Muscle layer of colon (tissue), 2 donors: Measurements from ENCODE around the gene GOLGA2.
"Not testable (repeated sequence)": the region's sequence is repeated elsewhere in the genome, so short reads cannot be mapped to it uniquely, and the experiment has no call there.

ENCODE experiments used
- H3K27ac ChIP-seq: one replicate; pipeline ENCODE4 v1.7.0; 2013; ENCODE audit warnings: low read depth, mild to moderate bottlenecking, low read length, moderate library complexity
- H3K27me3 ChIP-seq, 2 donors: one replicate each; pipeline ENCODE4 v1.7.0; 2013; ENCODE audit warnings: low read length in 2 of 2, mild to moderate bottlenecking in 2 of 2; ENCODE audit not compliant: insufficient read depth in 2 of 2, control insufficient read depth in 1 of 2
- H3K36me3 ChIP-seq: one replicate; pipeline ENCODE4 v1.7.0; 2013; ENCODE audit warnings: mild to moderate bottlenecking, low read length; ENCODE audit not compliant: insufficient read depth
- H3K4me1 ChIP-seq: one replicate; pipeline ENCODE4 v1.7.0; 2013; ENCODE audit warnings: mild to moderate bottlenecking, low read length; ENCODE audit not compliant: insufficient read depth
- H3K4me3 ChIP-seq, 2 donors: one replicate each; pipeline ENCODE4 v1.7.0; 2013; ENCODE audit warnings: low read length in 2 of 2, low read depth in 1 of 2, mild to moderate bottlenecking in 1 of 2, moderate library complexity in 1 of 2
- H3K9ac ChIP-seq: one replicate; pipeline ENCODE4 v1.7.0; 2013; ENCODE audit warnings: low read length
- H3K9me3 ChIP-seq: one replicate; pipeline ENCODE4 v1.7.0; 2013; ENCODE audit warnings: mild to moderate bottlenecking, low read length
- donor health status: abdominal sarcoma.
- donor health status: Adenocarcinoma of cecum.

GOLGA2 gene

GRCh38 chr9:128288273-128289004 lies 12.6 kb upstream of the GOLGA2 start:
- Histone ChIP-seq H3K36me3 (peaks cover 21% of the 10 kb centered on the region), H3K27me3 (no peaks in the 10 kb centered on the region), H3K9me3 (no peaks in the 10 kb centered on the region), H3K27ac (no peak overlapping the region), H3K4me1 (no peaks in the 10 kb centered on the region), H3K4me3 (no peak overlapping the region), H3K9ac (no peak overlapping the region)

- Histone ChIP-seq H3K27ac (no peak overlapping the region), H3K36me3 (peaks cover 21% of the 10 kb centered on the region), H3K9ac (no peak overlapping the region), H3K9me3 (no peaks in the 10 kb centered on the region), H3K4me3 (no peak overlapping the region), H3K27me3 (no peaks in the 10 kb centered on the region), H3K4me1 (no peaks in the 10 kb centered on the region)
Observed at GRCh38 chr9:128286440-128286839, 10.6 kb upstream of the GOLGA2 start.

- Histone ChIP-seq H3K36me3 (peaks cover 21% of the 10 kb centered on the region), H3K4me1 (no peaks in the 10 kb centered on the region), H3K9me3 (no peaks in the 10 kb centered on the region), H3K27me3 (no peaks in the 10 kb centered on the region), H3K9ac (no peak overlapping the region), H3K4me3 (no peak overlapping the region), H3K27ac (no peak overlapping the region)
Observed at GRCh38 chr9:128285033-128285784, 9.4 kb upstream of the GOLGA2 start.

GRCh38 chr9:128282500-128282899 lies 6.7 kb upstream of the GOLGA2 start:
- H3K27me3 ChIP-seq = no peaks in the 10 kb centered on the region
- H3K9ac ChIP-seq = no peak overlapping the region
- H3K4me1 ChIP-seq = peaks cover 2% of the 10 kb centered on the region
- no peaks in the 10 kb centered on the region for H3K9me3 ChIP-seq
- no peak overlapping the region for H3K27ac ChIP-seq
- H3K36me3 ChIP-seq = peaks cover 11% of the 10 kb centered on the region
- H3K4me3 ChIP-seq = no peak overlapping the region

DNA sequence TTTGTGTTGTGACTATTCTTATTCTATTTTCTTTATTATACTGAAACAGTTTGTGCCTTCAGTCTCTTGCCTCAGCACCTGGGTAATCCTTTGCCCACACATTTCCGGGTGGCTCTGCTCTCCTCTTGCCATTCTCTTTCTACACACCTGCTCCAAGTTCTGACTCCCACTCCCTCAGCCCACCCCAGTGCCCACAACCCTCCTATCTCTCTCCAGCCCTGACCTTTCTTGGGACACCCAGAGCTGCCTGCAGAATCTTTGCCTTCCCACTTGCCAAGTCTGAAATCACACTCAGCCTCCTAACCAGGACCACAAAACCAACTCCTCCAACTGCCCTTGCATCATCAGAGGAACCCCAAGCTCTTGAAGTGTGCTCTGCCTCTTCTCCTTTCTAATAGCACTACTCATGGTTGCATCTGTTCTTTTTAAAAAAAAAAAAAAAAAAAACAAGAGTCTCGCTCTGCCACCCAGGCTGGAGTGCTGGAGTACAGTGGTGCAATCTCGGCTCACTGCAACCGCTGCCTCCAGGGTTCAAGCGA lies 4.3 kb upstream of the GOLGA2 start:
- Histone ChIP-seq H3K4me1 (peaks cover 13% of the 10 kb centered on the region), H3K9me3 (no peaks in the 10 kb centered on the region), H3K27me3 (no peaks in the 10 kb centered on the region), H3K36me3 (no peaks in the 10 kb centered on the region), H3K4me3 (no peak overlapping the region), H3K27ac (no peak overlapping the region), H3K9ac (no peak overlapping the region)

- H3K27me3 ChIP-seq, H3K27ac ChIP-seq, H3K36me3 ChIP-seq, H3K4me3 ChIP-seq, H3K9me3 ChIP-seq, H3K9ac ChIP-seq: not testable (repeated sequence)
- peaks cover 20% of the 10 kb centered on the region for H3K4me1 ChIP-seq
Observed at GRCh38 chr9:128279088-128280073, 3.6 kb upstream of the GOLGA2 start.

DNA sequence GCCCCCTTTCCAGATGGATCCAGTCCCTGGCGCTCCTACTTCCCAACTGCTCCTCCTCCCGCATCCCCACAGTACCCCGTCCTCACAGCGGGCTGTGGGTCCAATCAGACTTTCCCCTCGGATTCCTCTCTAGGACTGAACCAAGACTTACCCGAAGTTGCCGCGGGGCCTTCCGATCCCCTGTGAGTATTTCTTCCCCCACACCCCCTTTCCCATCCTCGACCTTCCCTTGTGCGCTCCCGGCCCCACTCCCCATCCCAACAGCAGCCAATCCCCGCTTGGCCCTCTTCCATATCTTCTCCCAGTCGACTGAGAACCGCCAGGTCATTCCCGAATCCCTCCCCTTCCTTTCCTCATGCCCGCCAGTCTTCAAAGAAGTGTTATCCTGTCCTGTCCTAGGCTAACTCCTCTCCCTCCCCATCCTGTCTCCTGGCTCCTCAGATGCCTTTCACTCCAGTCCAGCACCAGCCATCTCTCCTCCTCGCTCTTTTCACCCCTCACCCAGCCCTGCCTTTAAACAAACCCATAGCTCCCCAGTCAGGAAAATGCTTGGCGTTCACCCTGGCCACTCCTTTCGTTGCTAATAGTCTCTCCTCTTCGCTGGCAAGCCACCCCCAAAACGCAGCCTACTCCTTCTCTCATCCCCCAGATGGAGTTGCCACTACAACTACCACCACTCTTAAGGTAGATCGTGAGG lies 915 bp upstream of the GOLGA2 start:
- Histone ChIP-seq H3K27me3 (no peaks in the 10 kb centered on the region), H3K9me3 (no peaks in the 10 kb centered on the region), H3K36me3 (peaks cover 16% of the 10 kb centered on the region), H3K9ac (peak overlapping the region; percentile 87), H3K4me3 (peak overlapping the region; percentile 71 to 98), H3K4me1 (peaks cover 26% of the 10 kb centered on the region), H3K27ac (peak overlapping the region; percentile 99)

GRCh38 chr9:128276008-128276573 lies 284 bp upstream of the GOLGA2 start, which contains the start of gene SWI5:
SWI5 (plus strand) TSS chr9:128276276.
- Histone ChIP-seq H3K36me3 (peaks cover 23% of the 10 kb centered on the region), H3K9me3 (no peaks in the 10 kb centered on the region), H3K4me1 (peaks cover 26% of the 10 kb centered on the region), H3K27me3 (no peaks in the 10 kb centered on the region), H3K4me3 (peak within 1 kb of the TSS; percentile 71 to 98), H3K9ac (peak within 1 kb of the TSS; percentile 87), H3K27ac (peak within 1 kb of the TSS; percentile 99)

GRCh38 chr9:128274245-128274644 lies 1.6 kb downstream of the GOLGA2 start:
- Histone ChIP-seq H3K9me3 (no peaks in the 10 kb centered on the region), H3K36me3 (peaks cover 27% of the 10 kb centered on the region), H3K27ac (no peak overlapping the region), H3K4me3 (peak overlapping the region in 1 of 2 donors; percentile 98), H3K9ac (no peak overlapping the region), H3K4me1 (peaks cover 26% of the 10 kb centered on the region), H3K27me3 (no peaks in the 10 kb centered on the region)

DNA sequence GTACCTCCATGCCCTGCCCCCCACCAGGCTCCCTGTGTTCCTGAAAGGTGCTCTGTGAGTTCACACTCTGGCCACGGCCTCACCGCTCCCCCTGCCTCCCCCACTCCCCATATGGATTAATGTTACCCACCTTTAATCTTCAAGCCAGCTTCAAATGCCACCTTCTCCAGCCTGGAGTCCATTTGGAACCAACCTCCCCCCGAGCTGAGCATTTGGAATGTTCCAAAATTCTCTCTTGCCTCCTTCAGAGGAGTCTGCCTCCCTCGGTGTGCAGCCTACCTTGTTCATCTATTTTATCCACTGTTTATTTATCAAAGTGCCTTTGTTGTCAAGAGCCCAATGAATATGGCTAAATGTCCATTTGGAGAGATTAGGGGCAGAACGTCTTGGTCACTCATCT lies 4.3 kb downstream of the GOLGA2 start:
- H3K9ac ChIP-seq = no peak overlapping the region
- H3K36me3 ChIP-seq = peaks cover 52% of the 10 kb centered on the region
- no peaks in the 10 kb centered on the region for H3K27me3 ChIP-seq
- no peak overlapping the region for H3K4me3 ChIP-seq
- no peaks in the 10 kb centered on the region for H3K9me3 ChIP-seq
- no peak overlapping the region for H3K27ac ChIP-seq
- peaks cover 15% of the 10 kb centered on the region for H3K4me1 ChIP-seq
